ENCODE results near the gene FAM227A. TPM values are rescaled to one million over a fixed set of nuclear protein-coding genes. Genes with fewer than 3 reads are reported as not detected.
"Not testable (repeated sequence)": the region's sequence is repeated elsewhere in the genome, so short reads cannot be mapped to it uniquely, and the experiment has no call there.

FAM227A gene
- polyA plus RNA-seq, 12 donors = 0.73 to 2.2 (median 1.2) TPM; not detected in 2

GRCh38 chr22:38612217-38613006 lies 43.8 kb downstream of the FAM227A start:
- DNase-seq = no peak

- DNase-seq = no peak
Measured at GRCh38 chr22:38611559-38611958, 44.6 kb downstream of the FAM227A start.

- DNase-seq = no peak
Measured at GRCh38 chr22:38610234-38610633, 46.0 kb downstream of the FAM227A start.

GRCh38 chr22:38608992-38609750 lies 47.0 kb downstream of the FAM227A start:
- DNase-seq = no peak

- DNase-seq = no peak
Measured at GRCh38 chr22:38607680-38608079, 48.5 kb downstream of the FAM227A start.

GRCh38 chr22:38602166-38602565 lies 54.0 kb downstream of the FAM227A start:
- no peak for DNase-seq

- DNase-seq = no peak
Measured at GRCh38 chr22:38601221-38601764, 54.9 kb downstream of the FAM227A start.

GRCh38 chr22:38599466-38599865 lies 56.7 kb downstream of the FAM227A start:
- DNase-seq = no peak

GRCh38 chr22:38582923-38583322 lies 73.3 kb downstream of the FAM227A start:
- not testable (repeated sequence) for DNase-seq

- no peak for DNase-seq
Measured at GRCh38 chr22:38578505-38578904, 77.7 kb downstream of the FAM227A start.

- DNase-seq = peak; percentile 56
Measured at GRCh38 chr22:38572065-38572464, 84.1 kb downstream of the FAM227A start.

GRCh38 chr22:38570779-38571364 lies 85.3 kb downstream of the FAM227A start:
- no peak for DNase-seq

GRCh38 chr22:38569972-38570778 lies 86.0 kb downstream of the FAM227A start, which contains the start of gene DMC1:
Gene DMC1, minus strand, starts transcription at chr22:38570183. Its CDS starts 1,927 bp downstream, at chr22:38568256.
- peak; percentile 92 for DNase-seq

GRCh38 chr22:38569181-38569971 lies 86.8 kb downstream of the FAM227A start:
- peak; percentile 7 for DNase-seq

- DNase-seq = no peak
Measured at GRCh38 chr22:38567531-38568285, 88.5 kb downstream of the FAM227A start.

GRCh38 chr22:38566726-38567504 lies 89.3 kb downstream of the FAM227A start:
- DNase-seq = no peak

- no peak for DNase-seq
Measured at GRCh38 chr22:38565441-38565840, 90.8 kb downstream of the FAM227A start.

- no peak for DNase-seq
Measured at GRCh38 chr22:38564669-38565068, 91.5 kb downstream of the FAM227A start.

- no peak for DNase-seq
Measured at GRCh38 chr22:38554281-38554680, 101.9 kb downstream of the FAM227A start.
